Measurements from ENCODE around the gene ATP4B. TPM values are rescaled to one million over a fixed set of nuclear protein-coding genes. Genes with fewer than 3 reads are reported as not detected.

The ATP4B gene
- total RNA-seq, 1 experiment from 2014 or later = not detected

DNA sequence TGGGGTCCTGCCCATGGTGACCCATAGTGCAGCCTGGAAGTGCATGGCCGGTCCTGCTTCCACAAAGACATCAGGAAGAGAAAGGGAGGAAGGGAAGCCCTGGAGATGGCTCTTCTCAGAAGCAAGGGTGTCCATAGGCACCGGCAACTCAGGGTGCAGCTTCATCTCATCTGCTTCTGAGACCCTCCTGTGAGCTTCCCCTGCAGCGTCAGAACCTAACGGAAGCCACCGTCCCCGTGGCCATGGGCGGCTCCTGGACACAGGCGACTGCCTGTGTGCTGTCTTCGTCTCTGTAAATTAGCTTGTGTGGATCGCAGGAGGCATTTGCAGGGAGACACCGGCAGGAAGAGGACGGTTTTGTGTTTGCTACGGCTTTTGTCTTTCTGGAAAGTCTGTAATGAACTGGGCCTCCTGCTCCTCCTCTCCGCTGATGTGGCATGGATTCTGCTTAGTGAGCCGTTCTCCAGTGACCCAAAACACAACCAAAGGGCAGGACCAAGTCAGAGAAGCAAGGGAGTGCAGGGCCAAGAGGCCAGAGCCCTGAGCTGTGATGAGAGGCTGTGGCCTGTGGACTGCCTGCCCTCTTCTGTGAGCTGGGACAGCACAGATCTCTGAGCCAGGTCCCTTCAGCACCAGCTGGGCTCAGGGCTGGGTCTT is 2.5 kb downstream of the ATP4B start:
- ChIA-PET POLR2A (no interaction called here), CTCF (no interaction called here)
- H3K27ac Mint-ChIP-seq (ENCODE audit: low read depth, unreplicated experiment) = no peak overlapping the region
- DNase-seq (ENCODE audit: unreplicated experiment) = no peak
- no peaks in the 10 kb centered on the region for H3K4me1 Mint-ChIP-seq (ENCODE audit: insufficient read depth, unreplicated experiment)
- no peak for TF ChIP-seq CTCF (IDR thresholded peaks at IDR 0.05; ENCODE audit: unreplicated experiment)
- H3K9me3 Mint-ChIP-seq (ENCODE audit: unreplicated experiment) = peaks cover 1% of the 10 kb centered on the region
- no TSS peak for BruUV-seq (replicated peaks)
- intact Hi-C loops (cut with micrococcal nuclease) = no loop called here
- no peaks in the 10 kb centered on the region for H3K36me3 Mint-ChIP-seq (ENCODE audit: insufficient read depth, unreplicated experiment)
- H3K27me3 Mint-ChIP-seq (ENCODE audit: insufficient read depth, unreplicated experiment) = peaks cover 8% of the 10 kb centered on the region
- no peak overlapping the region for H3K4me3 Mint-ChIP-seq (ENCODE audit: unreplicated experiment)

GRCh38 chr13:113654591-113655345 is 3.2 kb downstream of the ATP4B start:
- CTCF ChIA-PET = no interaction called here
- DNase-seq (ENCODE audit: unreplicated experiment) = no peak
- intact Hi-C loops (cut with micrococcal nuclease) = no loop called here
- H3K27me3 Mint-ChIP-seq (ENCODE audit: insufficient read depth, unreplicated experiment) = peaks cover under 1% of the 10 kb centered on the region
- no peak overlapping the region for H3K4me3 Mint-ChIP-seq (ENCODE audit: unreplicated experiment)
- peaks cover 4% of the 10 kb centered on the region for H3K36me3 Mint-ChIP-seq (ENCODE audit: insufficient read depth, unreplicated experiment)
- BruUV-seq (replicated peaks) = no TSS peak
- no peak for TF ChIP-seq CTCF (IDR thresholded peaks at IDR 0.05; ENCODE audit: unreplicated experiment)
- H3K9me3 Mint-ChIP-seq (ENCODE audit: unreplicated experiment) = no peaks in the 10 kb centered on the region
- POLR2A ChIA-PET = no interaction called here
- no peaks in the 10 kb centered on the region for H3K4me1 Mint-ChIP-seq (ENCODE audit: insufficient read depth, unreplicated experiment)
- no peak overlapping the region for H3K27ac Mint-ChIP-seq (ENCODE audit: low read depth, unreplicated experiment)

DNA sequence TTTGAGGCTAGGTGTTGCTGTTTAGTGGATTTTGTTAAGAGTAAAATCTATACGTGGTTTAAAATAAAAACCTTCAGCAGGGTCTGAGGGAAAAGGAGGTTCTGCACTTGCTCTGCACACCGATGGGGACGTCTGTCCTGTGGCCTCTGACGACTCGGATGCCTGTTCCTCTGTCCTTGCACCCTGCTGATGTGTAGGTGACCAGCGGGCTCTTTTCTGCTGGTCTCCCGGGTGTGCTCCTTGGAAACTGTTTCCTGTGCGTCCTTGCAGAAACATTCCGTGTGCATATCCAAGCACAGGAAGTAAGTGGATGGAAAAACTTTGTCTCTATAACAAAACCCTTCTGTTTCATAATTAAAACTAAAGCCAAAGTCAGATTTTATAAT is 3.8 kb downstream of the ATP4B start:
- no peak for DNase-seq (ENCODE audit: unreplicated experiment)
- ChIA-PET CTCF (no interaction called here), POLR2A (interaction anchor here (0.7 kb wide), 1 partner anchor 42 kb away, joined by 5 read pairs; no protein-coding TSS in a partner anchor)
- Mint-ChIP-seq H3K4me1 (ENCODE audit: insufficient read depth, unreplicated experiment) (no peaks in the 10 kb centered on the region), H3K27ac (ENCODE audit: low read depth, unreplicated experiment) (no peak overlapping the region), H3K27me3 (ENCODE audit: insufficient read depth, unreplicated experiment) (no peaks in the 10 kb centered on the region), H3K9me3 (ENCODE audit: unreplicated experiment) (no peaks in the 10 kb centered on the region), H3K36me3 (ENCODE audit: insufficient read depth, unreplicated experiment) (peaks cover 6% of the 10 kb centered on the region), H3K4me3 (ENCODE audit: unreplicated experiment) (no peak overlapping the region)
- TF ChIP-seq CTCF (IDR thresholded peaks at IDR 0.05; ENCODE audit: unreplicated experiment) = no peak
- no TSS peak for BruUV-seq (replicated peaks)
- intact Hi-C loops (cut with micrococcal nuclease) = no loop called here

DNA sequence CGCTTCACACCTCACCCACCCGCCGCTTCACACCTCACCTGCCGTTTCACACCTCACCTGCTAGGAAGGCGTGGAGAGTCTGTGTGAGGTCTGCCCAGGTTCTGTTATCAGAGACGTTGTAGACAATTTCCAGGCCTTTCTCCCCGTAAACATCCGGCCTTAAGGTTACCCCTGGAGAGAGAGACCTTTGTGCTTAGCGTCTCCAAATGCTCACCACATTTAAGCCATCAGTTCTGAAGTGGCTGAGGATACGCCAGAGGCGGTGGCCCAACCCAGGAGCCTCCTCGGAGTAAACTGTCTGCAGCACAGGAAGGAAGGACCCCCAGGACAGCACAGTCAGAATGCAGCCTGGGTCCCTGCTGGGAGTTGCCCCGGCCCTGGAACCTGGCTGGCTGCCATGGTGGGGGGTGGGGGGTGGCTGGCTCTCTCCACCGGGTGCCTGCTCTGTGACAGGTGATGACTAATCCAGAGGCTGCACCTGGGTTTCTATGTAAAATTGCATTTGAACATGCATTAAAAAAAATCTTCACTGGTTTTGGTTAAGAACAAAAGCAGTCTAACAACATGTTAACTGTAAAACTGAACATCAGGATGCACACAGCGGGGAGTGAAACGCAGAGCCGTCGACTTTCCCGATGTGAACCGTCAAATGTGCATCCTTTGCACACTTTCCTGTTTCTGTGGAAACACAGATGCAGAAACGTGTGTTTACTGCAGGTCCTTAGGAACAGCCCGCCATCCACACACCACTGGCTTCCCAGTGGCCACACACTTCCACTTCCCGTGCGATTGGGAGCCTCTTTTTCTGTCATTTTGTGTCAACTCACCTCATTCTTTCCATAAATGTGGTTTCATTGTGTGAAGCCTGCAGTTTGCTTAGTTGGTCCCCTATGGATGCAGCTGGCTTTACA is 4.5 kb downstream of the ATP4B start:
- Mint-ChIP-seq H3K36me3 (ENCODE audit: insufficient read depth, unreplicated experiment) (peaks cover 6% of the 10 kb centered on the region), H3K9me3 (ENCODE audit: unreplicated experiment) (no peaks in the 10 kb centered on the region), H3K27ac (ENCODE audit: low read depth, unreplicated experiment) (no peak overlapping the region), H3K27me3 (ENCODE audit: insufficient read depth, unreplicated experiment) (no peaks in the 10 kb centered on the region), H3K4me3 (ENCODE audit: unreplicated experiment) (no peak overlapping the region), H3K4me1 (ENCODE audit: insufficient read depth, unreplicated experiment) (no peaks in the 10 kb centered on the region)
- intact Hi-C loops (cut with micrococcal nuclease) = no loop called here
- ChIA-PET POLR2A (interaction anchor here (0.7 kb wide), 1 partner anchor 41 kb away, joined by 5 read pairs; no protein-coding TSS in a partner anchor), CTCF (no interaction called here)
- peak; percentile 8 for DNase-seq (ENCODE audit: unreplicated experiment)
- TF ChIP-seq CTCF (IDR thresholded peaks at IDR 0.05; ENCODE audit: unreplicated experiment) = no peak
- no TSS peak for BruUV-seq (replicated peaks)

Measured in MCF 10A (cell line).